ENCODE measurements around the gene SCAPER.
"Not testable (repeated sequence)": the region's sequence is repeated elsewhere in the genome, so short reads cannot be mapped to it uniquely, and the experiment has no call there.

The SCAPER gene

DNA sequence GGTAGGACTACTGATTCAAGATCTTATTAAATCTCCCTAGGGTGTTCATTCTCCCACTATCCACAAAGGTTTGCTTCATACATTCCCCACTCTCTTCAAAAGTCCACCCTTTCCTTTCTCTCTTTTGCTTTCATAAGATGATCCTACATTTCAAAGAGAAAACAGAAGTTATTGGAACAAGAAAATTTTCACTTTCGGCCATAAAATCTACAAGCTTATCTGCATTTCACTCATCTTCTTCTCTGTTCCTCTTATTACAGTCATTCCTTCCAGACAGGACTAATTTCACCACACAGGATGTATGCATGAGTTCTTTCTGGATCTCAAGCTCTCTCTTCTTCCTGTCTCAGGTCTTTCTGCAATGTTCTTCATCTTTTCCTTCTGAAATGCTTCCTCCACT is 329.9 kb downstream of the SCAPER start:
- DNase-seq (ENCODE audit: low read depth in 2 of 2): no peak

GRCh38 chr15:76572983-76573314 is 332.2 kb downstream of the SCAPER start:
- DNase-seq (ENCODE audit: low read depth in 2 of 2): no peak

GRCh38 chr15:76566276-76566675 is 338.9 kb downstream of the SCAPER start:
- no peak for DNase-seq (ENCODE audit: low read depth in 2 of 2)

DNA sequence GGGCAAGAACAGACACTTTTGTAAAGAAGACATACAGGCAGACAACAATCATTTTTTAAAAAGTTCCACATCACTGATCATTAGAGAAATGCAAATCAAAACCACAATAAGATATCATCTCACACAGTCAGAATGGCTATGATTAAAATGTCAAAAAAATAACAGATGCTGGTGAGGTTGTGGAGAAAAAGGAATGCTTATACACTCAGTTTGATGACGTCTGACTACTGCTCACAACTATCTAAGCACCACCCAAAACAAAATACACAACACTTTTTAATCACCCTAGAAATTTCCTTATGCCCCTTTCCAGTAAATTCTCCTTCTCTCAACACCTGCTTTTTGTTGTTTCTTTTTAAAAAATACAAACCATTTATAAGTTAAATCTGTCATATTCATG is 339.8 kb downstream of the SCAPER start:
- DNase-seq (ENCODE audit: low read depth in 2 of 2): no peak

- DNase-seq (ENCODE audit: low read depth in 2 of 2): no peak
Measured at GRCh38 chr15:76555247-76555646, 349.9 kb downstream of the SCAPER start.

GRCh38 chr15:76553564-76553963 is 351.6 kb downstream of the SCAPER start:
- DNase-seq (ENCODE audit: low read depth in 2 of 2): no peak

DNA sequence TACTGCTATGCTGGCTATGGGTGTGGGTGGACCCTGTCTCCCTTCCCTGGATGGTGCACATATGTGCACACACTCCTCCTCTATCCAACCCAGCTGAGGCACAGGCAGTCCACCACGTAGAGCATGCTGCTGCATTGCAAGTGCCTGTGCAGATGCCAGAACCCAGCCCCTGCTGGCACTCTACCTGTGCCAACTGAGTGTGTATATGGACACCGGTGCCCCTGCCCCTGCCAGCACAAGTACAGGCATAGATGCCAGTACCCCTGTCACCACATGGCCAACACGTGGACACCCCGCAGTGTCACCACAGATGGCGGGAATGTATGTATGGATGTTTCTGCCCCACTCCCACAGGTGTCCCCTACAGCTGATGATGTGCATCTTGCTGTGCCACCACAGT is 352.0 kb downstream of the SCAPER start:
- DNase-seq (ENCODE audit: low read depth in 2 of 2): no peak

GRCh38 chr15:76546805-76547204 is 358.3 kb downstream of the SCAPER start:
- no peak for DNase-seq (ENCODE audit: low read depth in 2 of 2)

DNA sequence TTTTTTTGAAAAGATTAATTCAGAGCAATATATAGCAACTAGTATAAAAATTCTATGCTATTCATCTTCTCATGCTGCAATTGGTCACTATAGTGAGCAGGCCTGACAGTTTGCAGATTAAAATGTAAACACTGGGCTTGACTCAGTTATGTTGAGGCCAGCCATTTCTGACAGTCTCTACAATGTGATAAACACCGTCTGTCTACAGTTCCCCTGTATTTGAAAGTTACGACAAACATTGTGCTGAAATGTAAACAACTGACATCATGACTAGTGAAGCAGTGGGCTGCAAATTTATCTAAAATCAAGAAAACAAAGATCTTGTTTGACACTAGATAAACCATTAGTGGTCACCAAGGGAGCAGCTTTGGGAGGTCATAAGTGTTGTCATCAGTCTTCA is 371.1 kb downstream of the SCAPER start:
- no peak for DNase-seq (ENCODE audit: low read depth in 2 of 2)

DNA sequence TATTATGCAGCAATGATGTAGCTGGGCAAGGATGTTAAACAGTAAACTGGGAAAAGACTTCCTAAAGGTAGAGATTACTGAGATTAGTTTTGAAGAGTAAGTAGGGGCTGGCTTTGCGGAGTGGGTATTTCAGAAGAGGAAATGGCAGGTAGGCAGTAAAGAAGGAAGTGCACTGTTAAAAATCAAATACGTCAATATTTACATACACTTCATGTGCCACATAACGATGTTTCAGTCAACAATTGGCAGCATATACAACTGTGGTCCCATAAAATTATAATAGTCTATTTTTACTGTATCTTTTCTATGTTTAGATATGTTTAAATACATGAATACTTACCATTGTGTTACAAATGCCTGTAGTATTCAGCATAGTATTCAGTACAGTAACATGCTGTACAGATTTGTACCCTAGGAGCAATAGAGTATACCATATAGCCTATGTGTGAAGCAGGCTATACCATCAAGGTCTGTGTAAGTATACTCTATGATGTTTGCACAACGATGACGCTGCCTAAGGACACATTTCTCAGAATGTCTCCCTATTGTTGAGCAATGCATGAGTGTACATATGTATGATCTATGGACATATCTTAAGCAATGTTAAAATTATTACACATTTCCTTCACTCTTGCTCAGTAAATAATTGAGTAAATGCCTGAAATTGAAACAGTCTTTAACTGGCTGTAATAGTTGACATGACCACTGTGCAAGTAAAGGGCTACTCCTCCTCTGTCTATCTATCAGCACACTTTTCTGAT is 371.9 kb downstream of the SCAPER start:
- DNase-seq (ENCODE audit: low read depth in 2 of 2): no peak

DNA sequence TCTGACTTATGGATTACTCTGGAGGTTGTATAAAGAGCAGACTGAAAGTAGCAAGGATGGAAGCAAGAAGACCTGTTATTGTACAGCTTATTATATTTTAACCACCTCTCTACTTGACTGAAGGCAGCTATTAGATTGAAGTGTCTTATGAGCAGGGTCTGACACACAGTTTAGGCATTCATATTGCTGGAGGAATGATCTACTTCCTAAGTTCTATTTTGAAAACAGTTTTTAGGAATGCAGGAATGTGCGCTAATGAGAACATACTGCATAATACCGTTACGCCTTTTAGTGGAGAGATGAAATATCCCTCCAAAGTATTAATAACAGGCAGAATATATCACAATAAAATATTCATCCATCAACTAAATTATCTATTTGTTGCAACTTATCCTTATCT is 375.2 kb downstream of the SCAPER start:
- DNase-seq (ENCODE audit: low read depth in 2 of 2): no peak

GRCh38 chr15:76526111-76526510 is 379.0 kb downstream of the SCAPER start:
- no peak for DNase-seq (ENCODE audit: low read depth in 2 of 2)

DNA sequence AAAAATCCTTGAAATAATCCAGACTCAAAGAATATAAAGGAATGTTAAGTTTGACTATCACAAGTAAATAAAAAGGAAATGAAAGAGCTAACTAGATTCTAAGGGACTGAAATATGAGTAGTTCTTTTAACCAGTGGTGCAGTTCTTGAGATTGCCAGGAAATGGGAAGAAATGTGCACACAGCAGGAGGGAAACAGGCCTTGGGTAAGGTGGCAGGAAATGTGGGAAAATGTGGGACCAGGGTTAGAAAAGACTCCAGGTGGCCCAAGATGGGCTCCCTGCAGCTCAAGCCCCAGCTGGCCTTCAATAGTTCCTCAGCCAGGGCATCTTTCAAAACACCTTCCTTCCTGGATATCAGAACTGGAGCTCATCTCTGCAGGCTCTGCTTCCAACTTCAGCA is 387.2 kb downstream of the SCAPER start:
- DNase-seq (ENCODE audit: low read depth in 2 of 2): no peak

- no peak for DNase-seq (ENCODE audit: low read depth in 2 of 2)
Measured at GRCh38 chr15:76514282-76514681, 390.9 kb downstream of the SCAPER start.

DNA sequence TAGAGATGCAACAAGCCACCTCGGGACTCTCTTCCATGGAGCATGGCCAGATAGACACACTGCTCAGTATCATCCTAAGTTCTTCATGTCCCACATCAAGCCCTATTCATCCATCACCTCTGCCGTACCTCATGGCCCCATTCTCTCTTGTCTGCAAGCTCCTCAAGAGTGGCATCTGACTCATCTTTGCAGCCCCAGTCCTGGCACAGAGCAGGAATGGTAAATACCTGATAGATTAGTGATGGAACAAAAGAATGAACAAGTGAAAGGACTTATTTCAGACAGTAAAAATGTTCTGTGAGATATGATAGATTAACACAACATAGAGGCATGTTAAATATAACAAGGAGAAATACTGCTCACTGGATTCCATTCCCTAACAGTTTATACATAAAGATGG is 392.2 kb downstream of the SCAPER start:
- DNase-seq (ENCODE audit: low read depth in 2 of 2): no peak

DNA sequence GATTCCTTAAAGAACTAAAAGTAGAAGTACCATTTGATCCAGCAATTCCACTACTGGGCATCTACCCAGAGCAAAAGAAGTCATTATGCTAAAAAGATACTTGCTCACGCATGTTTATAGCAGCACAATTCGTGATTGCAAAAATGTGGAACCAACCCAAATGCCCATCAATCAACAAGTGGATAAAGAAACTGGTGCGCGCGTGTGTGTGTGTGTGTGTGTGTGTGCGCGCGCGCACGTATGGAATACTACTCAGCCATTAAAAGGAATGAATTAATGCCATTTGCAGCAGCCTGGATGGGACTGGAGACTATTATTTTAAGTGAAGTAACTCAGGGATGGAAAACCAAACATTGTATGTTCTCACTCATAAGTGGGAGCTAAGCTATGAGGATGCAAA is 394.5 kb downstream of the SCAPER start:
- DNase-seq (ENCODE audit: low read depth in 2 of 2): not testable (repeated sequence)

DNA sequence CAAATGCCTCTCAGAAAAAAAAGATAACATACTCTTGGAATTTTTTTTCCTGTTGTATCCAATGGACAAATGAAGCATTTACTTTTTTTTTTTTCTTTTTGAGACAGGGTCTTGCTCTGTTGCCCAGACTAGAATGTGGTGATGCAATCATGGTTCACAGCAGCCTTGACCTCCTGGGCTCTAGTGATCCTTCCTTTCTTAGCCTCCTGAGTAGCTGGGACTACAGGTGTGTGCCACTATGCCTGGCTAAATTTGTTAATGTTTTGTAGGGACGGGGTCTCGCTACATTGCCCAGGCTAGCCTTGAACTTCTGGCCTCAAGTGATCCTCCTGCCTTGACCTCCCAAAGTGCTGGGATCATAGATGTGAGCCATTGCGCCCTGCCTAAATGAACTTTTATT is 401.3 kb downstream of the SCAPER start:
- no peak for DNase-seq (ENCODE audit: low read depth in 2 of 2)

- no peak for DNase-seq (ENCODE audit: low read depth in 2 of 2)
Measured at GRCh38 chr15:76503121-76503520, 402.0 kb downstream of the SCAPER start.

- DNase-seq (ENCODE audit: low read depth in 2 of 2): no peak
Measured at GRCh38 chr15:76502678-76503077, 402.5 kb downstream of the SCAPER start.

DNA sequence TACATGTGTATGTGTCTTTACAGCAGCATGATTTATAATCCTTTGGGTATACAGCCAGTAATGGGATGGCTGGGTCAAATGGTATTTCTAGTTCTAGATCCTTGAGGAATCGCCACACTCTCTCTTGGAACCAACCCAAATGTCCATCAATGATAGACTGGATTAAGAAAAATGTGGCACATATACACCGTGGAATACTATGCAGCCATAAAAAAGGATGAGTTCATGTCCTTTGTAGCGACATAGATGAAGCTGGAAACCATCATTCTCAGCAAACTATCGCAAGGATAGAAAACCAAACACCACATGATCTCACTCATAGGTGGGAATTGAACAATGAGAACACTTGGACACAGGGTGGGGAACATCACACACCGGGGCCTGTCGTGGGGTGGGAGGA is 403.0 kb downstream of the SCAPER start:
- not testable (repeated sequence) for DNase-seq (ENCODE audit: low read depth in 2 of 2)

- no peak for DNase-seq (ENCODE audit: low read depth in 2 of 2)
Measured at GRCh38 chr15:76501726-76502125, 403.4 kb downstream of the SCAPER start.

DNA sequence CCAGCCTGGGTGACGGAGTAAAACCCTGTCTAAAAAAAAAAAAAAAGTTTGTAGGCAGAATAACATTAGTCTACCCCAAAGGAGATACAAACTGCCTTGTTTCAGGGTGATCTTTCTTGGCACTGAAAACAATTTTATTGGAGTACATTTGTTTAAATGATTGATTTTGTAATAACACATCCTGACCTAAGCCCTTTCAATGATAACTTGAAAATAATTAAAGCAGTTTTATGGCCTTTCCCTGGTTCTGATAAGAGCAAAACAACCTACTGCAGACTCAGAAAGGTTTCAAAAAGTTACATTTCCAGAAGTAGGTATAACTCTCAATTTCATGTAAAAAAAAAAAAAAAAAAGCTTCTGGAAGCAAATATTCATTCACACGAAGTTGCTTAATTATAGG is 404.1 kb downstream of the SCAPER start:
- no peak for DNase-seq (ENCODE audit: low read depth in 2 of 2)

- DNase-seq (ENCODE audit: low read depth in 2 of 2): no peak
Measured at GRCh38 chr15:76495487-76495886, 409.7 kb downstream of the SCAPER start.

DNA sequence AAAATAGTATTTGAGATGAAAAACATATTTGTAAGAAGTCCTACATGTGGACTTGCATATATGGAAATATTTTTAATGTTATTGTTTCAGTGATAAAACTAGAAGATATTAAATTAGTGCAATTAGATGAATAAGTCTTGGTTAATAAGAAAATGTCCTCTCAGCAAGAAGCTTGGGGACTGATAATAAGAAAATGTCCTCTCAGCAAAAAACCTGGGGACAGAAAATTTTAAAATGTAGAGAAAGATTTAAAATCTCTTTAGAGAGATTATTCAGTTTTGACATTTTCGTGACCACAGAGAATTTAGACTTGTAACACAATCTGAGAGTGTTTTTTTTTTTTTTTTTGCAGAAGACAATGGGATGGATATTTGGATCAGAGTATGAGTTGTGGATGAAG is 412.6 kb downstream of the SCAPER start:
- no peak for DNase-seq (ENCODE audit: low read depth in 2 of 2)
